GM12891 (cell line): ENCODE measurements around the gene MRPL55.

Source experiments
- PAX5 ChIP-seq: IDR thresholded peaks from 2 replicates; pipeline ENCODE4 v1.6.1; 2011; ENCODE audit warnings: low read length, moderate library complexity, mild to moderate bottlenecking; ENCODE audit not compliant: insufficient read depth, severe bottlenecking
- POLR2A ChIP-seq: IDR thresholded peaks from 2 replicates; pipeline ENCODE4 v1.6.1; 2011; ENCODE audit warnings: low read depth, low read length, control low read depth
- POLR2AphosphoS5 ChIP-seq: IDR thresholded peaks from 2 replicates; pipeline ENCODE4 v1.6.1; 2011; ENCODE audit warnings: low read depth, low read length, control low read depth
- POU2F2 ChIP-seq: IDR thresholded peaks from 2 replicates; pipeline ENCODE4 v1.6.1; 2011; ENCODE audit warnings: low read depth, mild to moderate bottlenecking, control low read depth, low read length, moderate library complexity
- SPI1 ChIP-seq: IDR thresholded peaks from 2 replicates; pipeline ENCODE4 v1.6.1; 2011; ENCODE audit warnings: low read depth, low read length, control low read depth
- TAF1 ChIP-seq: IDR thresholded peaks from 2 replicates; pipeline ENCODE4 v1.6.1; 2011; ENCODE audit warnings: low read depth, low read length, control low read depth

DNA sequence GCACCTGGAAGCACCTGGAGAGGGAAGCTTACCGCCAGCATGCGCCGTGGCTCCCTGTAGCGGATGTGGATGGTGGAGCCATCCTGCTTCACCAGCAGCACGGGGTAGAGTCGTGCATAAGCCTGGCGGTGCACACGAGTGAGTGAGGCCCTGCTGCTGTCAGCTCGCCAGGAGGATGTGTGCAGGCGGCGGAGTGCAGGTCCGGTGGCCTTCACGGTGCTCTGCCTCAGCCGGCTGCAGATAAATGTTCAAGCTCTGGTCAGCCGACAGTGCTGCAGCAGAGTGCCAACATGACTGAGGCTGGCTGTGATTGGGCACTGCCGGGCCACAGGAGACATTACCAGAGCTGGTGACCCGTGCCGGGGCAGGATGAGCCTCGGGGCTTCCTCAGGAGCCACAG, 1.5 kb downstream of the MRPL55 start:
- TF ChIP-seq TAF1 (no peak), POLR2A (no peak), POLR2AphosphoS5 (no peak), SPI1 (no peak), POU2F2 (no peak), PAX5 (no peak)
